Ramos (cell line): ENCODE results near the gene OCRL.

Experiments
- in situ Hi-C: fragments of 300-500 bp; cut with MboI; formaldehyde crosslinking; loops from one replicate; pipeline ENCODE4 v1.14.3; 2022; ENCODE audit warnings: low sequenced_read_pairs; ENCODE audit not compliant: unreplicated experiment

The OCRL gene

DNA sequence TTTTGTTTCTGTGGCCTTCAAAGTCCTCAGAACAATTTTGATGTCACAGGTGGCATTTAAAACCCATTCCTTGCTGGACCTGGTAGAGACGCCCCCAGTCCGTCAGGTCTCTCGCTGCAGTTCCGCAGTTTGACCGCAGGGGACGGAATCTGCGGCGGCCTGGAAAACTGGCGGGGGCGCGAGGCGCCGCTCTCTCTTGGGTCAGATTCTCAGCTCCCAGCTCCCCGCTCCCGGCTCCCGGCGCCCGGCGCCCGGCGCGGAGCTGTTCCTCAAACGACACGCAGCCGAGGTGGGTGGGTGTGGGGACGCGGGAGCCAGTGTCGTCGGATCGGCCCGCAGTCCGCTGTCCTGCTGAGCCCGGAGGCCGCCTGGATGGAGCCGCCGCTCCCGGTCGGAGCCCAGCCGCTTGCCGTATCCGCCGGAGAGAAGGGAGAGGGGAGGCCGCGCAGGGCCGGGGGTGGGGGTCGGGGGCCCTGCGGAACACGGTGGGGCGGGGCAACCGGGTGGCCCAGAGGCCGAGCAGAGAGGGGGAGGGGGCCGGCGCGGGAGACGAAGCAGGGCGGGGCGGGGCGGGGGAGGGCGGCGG is at the start of gene OCRL:
Gene OCRL, plus strand, starts transcription at position 192 of the 586 bp plus-strand sequence. Its CDS starts 181 bp downstream, at position 373.
- in situ Hi-C loops, result no loop called here

DNA sequence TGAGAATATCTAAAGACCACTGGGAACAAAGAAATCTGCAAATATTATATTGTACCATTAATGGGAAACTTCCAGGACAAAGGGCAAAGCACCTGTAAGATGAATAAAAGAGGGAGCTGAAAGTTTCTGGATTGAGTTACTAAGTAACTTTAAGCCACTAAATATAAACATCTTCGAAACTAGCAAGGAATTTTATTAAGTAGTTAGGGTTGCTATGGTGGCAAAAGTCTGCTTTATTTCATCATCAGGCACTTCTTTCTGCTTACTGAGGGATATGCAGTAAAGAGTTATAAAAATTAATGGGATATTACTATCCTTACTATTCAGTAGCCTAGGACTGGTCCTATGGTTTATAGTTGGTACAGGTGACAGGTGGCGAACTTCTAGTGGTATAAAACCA is 49.7 kb upstream of the OCRL start:
- in situ Hi-C loops, result no loop called here

GRCh38 chrX:129493643-129494042 is 46.4 kb upstream of the OCRL start:
- in situ Hi-C loops, result no loop called here

DNA sequence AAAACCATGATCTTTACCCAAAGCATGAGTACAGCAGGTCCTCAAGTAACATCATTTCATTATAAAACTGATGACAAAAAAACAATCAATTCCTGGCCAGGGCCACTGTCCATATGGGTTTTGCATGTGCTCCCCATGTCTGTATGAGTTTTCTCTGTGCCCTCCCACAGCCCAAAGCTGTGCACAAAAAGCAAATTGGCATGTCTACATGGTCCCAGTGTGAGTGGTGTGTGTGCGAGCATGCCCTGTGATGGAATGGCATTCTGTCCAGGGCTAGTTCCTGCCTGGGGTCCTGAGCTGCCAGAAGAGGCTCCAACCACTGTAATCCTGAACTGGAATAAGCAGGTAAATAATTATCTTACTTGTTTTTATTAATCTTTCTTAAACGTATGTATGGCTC is 45.2 kb upstream of the OCRL start:
- in situ Hi-C loops, result no loop called here

DNA sequence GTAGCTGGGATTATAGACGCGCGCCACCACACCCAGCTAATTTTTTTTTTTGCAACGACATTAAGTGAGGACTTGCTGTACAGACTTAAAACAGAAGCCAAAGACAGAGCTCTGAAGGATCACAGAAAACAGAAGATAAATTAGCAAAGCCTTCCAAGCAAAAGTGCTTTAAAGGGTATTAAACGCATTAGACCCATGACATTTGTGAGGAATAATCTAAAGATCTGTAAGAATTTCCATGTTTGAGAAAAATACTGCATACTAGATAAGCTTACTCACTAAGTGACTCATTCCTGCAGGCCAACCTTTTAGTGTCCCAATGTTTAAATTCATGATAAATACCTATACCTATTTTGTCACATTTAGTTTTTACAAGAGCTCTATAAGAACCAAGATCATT is 44.2 kb upstream of the OCRL start:
- in situ Hi-C loops, result no loop called here

GRCh38 chrX:129496625-129497024 is 43.4 kb upstream of the OCRL start:
- in situ Hi-C loops, result no loop called here

GRCh38 chrX:129497146-129497843 is 42.8 kb upstream of the OCRL start:
- in situ Hi-C loops, result no loop called here

DNA sequence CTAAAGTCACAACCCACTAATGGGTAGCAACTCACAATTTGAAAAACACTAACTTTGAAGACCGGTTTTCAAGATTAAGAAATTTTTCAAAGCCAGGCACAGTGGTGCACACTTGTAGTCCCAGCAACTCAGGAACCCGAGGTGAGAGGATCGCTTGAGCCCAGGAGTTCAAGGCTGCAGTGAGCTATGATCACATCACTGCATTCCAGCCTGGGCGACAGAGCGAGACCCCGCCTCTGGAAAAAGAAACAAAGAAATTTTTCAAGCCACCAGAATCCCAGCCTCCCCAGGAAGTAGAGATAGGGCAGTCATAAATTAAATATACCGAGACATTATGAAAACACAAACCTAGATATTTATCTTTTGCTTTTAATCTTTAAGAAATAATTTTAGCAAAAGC is 29.7 kb upstream of the OCRL start:
- in situ Hi-C loops, result no loop called here

GRCh38 chrX:129511689-129512088 is 28.4 kb upstream of the OCRL start:
- in situ Hi-C loops, result no loop called here

DNA sequence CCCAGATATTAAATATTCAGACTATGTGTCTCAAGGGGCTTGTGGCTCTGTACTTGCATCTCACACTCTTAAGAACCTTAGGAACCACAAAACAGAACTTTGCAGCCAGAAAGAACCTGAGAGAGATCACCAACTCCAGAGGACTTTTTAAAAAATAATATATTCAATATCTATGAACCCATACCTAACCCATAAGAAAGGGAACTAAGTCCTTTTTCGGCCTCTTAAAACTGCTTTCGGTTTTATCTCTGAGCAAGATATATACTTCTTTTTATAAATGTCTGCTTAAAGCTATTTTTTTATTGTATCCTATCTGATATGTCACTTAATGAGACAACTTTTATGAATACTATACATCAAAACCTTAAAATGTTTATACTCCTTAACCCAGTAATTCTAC is 27.6 kb upstream of the OCRL start:
- in situ Hi-C loops, result no loop called here

DNA sequence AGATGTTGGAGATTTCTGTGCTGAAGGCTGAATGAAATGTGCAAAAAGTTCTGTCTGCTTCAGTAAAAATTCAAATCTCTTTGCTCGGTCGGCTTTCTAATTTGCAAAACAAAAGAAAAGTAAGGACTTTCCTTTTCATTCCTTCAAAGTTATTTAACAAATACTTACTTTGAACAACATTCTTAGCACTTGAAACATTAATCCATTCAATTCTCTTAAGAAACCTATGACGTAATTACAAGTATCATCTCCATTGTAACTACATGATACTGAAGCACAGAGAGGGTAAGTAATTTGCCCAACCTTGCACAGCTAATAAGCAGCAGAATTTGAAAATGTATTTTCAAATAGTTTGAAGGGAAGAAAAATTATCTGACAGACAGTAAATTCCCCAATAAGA is 23.7 kb upstream of the OCRL start:
- in situ Hi-C loops, result no loop called here

GRCh38 chrX:129520151-129520550 is 19.9 kb upstream of the OCRL start:
- in situ Hi-C loops, result no loop called here

DNA sequence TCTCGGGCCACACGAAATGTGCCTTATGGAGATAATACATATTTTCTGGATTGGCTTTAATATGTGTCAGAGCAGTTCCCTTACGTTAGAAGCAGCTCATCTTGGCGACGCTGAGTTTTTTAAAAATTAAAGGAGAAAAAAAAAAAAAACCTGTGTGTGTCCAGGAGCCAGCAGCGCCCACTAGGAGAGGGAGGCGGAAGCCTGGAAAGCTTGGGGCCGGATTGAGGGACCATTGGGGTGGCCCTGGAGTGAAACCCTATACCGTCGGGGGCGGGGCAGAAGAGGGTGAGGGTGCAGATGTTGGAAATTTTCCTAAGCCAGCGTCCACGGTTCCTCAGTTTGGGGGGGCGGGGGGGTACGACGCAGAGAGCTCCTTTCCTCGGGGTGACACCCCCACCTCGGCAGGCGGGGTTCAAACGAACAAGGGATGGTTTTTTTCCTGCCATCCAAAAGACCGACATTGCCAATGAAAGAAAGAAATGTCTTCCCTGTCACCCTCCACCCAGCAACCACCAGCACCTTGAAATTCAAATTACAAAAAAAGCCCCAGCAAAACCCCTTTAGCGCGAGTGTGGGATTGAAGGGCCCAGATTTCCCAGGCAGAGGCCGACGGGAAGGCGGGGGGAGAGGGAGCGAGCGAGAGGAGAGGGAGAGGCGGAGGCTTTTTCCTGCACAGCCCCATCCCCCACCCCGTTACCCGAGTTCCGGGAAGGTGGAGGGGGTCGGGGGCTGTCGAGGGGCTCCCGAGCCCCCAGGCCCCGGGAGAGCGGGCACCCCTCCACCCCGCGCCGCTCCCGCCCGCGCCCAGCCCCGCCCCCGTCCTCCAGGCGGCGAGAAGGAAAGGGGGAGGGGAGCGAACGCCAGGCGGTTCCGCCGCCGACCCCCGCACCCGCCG is 17.6 kb upstream of the OCRL start:
- in situ Hi-C loops, result no loop called here

- in situ Hi-C loops, result no loop called here
These were observed 16.8 kb upstream of the OCRL start, which contains the start of gene SMARCA1 for GRCh38 chrX:129523079-129523911. Gene SMARCA1, minus strand, starts transcription at chrX:129523490. Its CDS starts 120 bp downstream, at chrX:129523370.

- in situ Hi-C loops, result no loop called here
These were observed 15.7 kb upstream of the OCRL start for GRCh38 chrX:129524250-129524850.

DNA sequence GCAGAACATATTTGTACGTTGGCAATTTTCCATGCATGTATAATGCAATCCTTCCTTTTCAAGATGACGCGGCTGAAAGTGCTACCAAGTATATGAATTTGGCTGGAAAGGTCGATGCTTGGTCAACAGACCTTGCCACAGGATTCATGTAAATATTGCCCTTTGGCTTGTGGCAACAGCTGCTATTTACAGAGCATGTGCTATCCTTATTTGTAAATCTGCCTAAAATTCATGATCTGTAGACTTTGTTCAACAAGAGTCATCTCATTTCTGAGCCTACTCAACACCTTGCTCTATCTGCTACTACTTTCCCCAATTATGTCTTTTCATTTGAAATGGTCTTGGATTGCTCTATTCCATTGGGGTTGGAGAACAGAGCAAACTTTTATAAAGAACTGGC is 14.9 kb upstream of the OCRL start:
- in situ Hi-C loops, result no loop called here

DNA sequence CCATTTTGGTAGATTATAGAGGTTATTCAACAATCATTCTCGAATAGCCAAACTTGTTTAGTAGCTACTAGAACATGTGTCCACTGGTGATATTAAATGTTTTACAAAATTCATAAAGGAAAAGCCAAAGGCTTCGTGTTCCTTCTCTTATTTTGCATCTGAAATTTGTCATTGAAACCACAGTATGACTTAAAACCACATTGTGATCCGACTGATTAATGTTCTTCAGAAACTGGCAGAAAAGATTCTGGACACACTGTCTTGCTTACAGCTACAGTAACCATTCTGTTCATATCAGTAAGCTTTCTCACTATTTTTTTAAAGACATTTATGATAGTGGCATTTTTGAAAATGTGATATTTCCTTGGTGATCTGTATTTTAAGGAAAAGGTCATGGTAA is 14.2 kb upstream of the OCRL start:
- in situ Hi-C loops, result no loop called here

GRCh38 chrX:129529685-129530281 is 10.3 kb upstream of the OCRL start:
- in situ Hi-C loops, result no loop called here

- in situ Hi-C loops, result no loop called here
These were observed 9.6 kb upstream of the OCRL start for GRCh38 chrX:129530410-129530809.
